ENCODE data around the gene BSCL2.
"Not testable (repeated sequence)": the region's sequence is repeated elsewhere in the genome, so short reads cannot be mapped to it uniquely, and the experiment has no call there.

BSCL2 gene

DNA sequence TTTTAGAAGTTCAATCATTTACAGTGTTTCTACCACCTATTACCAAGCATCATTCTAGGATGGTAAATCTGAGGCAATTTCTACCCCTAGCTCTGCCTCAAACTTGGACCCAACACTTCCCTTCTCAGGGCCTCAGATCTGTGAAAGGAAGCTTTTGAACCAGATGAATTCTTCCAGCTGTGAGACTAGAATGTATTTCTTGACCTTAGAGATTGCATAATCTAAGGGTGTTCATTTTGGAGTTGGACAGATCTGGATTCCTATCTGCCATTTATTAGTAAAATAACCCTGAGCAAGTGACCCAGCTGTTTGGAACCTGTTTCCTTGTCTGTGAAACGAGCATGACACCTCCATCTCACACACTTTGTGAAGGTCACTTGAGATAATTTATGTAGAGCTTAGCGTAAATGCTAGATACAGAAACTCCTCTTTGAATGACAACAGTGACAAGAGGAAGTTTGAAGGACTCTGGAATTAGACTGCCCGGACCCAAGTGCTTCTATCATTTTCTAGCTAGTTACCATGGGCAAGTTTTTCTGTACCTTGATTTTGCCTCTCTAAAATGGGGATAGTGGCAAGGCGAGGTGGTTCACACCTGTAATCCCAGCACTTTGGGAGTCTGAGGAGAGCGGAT is 50.3 kb downstream of the BSCL2 start:
- no peak for DNase-seq (ENCODE audit: low read depth, low spot score)

- no peak for DNase-seq (ENCODE audit: low read depth, low spot score)
These were observed 52.9 kb downstream of the BSCL2 start for GRCh38 chr11:62654297-62654696.

DNA sequence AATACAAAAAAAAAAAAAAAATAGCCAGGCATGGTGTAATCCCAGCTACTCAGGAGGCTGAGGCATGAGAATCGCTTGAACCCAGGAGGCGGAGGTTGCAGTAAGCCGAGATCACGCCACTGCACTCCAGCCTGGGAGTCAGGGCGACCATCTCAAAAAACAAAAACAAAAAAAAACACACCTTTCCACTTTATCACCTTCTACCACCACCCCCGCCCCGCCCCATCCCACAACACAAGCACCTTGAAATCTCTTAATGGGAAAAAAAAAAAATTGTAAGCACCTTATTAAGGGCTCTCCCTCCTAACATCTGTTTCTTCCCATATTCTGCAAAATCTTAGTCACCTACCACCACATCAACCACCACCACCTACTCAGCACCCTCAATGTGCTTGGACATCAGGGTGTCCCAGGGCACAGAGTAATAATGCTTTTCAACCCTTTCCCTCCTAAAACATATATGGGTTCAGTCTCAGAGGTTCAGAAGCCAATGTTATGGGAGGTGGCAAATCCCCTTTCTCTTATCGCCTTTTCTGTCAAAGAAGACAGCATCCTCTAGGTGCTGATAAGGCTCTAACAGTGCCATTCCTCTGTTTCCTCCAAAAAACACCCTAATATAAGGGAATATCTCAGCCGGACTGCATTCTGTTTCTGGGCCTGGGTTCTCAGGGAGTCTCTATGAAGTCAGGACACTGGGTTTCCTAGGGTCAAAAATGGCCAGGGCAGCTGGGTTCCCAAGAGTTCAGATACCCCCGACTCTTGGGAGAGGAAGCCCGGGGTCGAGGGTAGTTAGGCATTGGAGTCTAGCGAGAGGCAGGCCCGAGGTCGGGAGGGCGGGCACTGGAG is 54.8 kb downstream of the BSCL2 start:
- no peak for DNase-seq (ENCODE audit: low read depth, low spot score)

DNA sequence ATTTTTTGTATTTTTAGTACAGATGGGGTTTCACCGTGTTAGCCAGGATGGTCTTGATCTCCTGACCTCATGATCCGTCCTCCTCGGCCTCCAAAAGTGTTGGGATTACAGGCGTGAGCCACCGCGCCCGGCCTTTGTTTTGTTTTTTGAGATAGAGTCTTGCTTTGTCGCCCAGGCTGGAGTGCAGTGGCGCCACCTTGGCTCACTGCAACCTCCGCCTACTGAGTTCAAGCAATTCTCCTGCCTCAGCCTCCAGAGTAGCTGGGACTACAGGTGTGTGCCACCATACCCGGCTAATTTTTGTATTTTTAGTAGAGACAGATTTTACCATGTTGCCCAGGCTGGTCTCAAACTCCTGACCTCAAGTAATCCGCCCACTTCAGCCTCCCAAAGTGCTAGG is 56.9 kb downstream of the BSCL2 start:
- not testable (repeated sequence) for DNase-seq (ENCODE audit: low read depth, low spot score)

DNA sequence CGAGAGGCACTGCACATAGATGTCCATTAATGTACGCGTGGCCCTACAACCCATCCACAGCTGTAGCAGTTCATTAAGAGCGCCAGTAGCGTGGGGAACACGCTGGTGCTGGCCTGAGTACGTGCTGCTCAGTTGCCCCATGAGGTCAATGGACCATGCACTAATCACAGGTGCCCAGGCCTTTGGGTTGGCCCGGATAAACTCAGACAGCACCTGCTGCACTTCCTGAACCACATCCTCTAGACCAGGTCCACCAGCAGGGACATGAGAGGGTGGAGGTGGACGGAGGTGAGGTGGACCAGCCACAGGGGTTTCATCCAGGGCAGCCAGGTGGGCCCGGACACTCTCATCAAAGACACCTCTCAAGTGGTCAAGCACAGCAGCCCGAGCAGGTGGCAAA is 57.7 kb downstream of the BSCL2 start:
- no peak for DNase-seq (ENCODE audit: low read depth, low spot score)

DNA sequence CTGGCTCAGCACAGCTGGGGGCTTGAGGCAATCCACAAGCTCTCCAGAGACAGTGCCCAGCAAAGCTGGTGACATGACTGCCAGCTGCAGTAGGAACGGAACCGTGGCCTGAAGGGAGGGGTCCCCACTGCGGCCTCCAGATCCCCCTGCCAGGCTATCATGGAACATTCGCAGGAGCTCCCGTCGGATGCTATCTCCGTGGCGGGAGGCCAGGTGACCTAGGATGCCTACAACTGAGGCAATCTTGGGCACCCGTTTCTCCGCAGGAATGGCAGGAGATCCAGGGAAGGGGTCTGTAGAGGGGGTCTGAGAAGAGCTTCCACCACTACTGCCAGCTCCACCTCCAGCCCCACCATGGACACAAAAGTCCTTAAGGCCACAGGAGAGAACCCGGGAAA is 58.3 kb downstream of the BSCL2 start:
- no peak for DNase-seq (ENCODE audit: low read depth, low spot score)

- no peak for DNase-seq (ENCODE audit: low read depth, low spot score)
These were observed 58.8 kb downstream of the BSCL2 start for GRCh38 chr11:62648185-62648966.

- no peak for DNase-seq (ENCODE audit: low read depth, low spot score)
These were observed 59.6 kb downstream of the BSCL2 start for GRCh38 chr11:62647609-62648005.

DNA sequence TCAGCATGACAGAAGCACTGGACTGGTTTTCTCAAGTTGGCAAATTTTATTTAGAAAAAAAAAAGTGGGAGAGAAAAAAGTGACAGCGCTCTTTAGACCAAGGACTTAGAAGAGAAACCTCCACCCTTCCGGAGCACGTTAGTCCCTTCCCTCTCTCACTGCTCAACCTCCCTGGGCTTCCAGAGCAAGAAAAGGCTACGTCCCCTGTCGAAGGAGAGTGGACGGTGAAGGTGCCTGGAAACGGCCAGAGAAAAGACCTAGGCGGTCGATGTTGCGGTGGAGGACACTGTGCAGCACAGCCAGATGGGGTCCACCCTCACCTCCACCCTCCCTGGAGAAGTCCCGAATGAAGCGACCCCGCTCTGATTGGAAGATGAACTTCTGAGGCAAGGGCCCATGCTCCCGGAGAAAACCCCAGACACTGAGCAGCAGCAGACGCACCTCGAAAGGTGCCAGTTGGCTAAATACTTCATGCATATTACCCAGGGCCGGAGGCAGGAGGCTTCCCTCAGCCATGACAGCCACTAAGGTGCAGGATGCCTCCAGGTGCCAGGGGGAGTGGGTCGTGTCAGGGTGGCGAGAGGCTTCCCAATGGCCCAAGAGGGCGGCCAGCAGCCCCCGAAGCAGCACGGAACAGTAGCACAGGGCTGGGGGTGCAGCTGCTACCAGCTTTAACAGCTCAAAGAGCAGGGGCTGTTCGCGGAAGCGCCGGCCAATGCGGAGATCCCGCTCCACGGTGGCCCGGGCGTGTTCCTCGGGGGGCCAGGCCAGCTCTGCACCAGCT is 60.2 kb downstream of the BSCL2 start:
- no peak for DNase-seq (ENCODE audit: low read depth, low spot score)

- DNase-seq (ENCODE audit: low read depth, low spot score) = peak; percentile 99
These were observed 61.0 kb downstream of the BSCL2 start, which contains the start of gene GANAB for GRCh38 chr11:62645946-62646824. GANAB (minus strand) TSS chr11:62646613; CDS start chr11:62646599, 14 bp downstream.

GRCh38 chr11:62645671-62645945 is 61.6 kb downstream of the BSCL2 start:
- DNase-seq (ENCODE audit: low read depth, low spot score) = no peak

DNA sequence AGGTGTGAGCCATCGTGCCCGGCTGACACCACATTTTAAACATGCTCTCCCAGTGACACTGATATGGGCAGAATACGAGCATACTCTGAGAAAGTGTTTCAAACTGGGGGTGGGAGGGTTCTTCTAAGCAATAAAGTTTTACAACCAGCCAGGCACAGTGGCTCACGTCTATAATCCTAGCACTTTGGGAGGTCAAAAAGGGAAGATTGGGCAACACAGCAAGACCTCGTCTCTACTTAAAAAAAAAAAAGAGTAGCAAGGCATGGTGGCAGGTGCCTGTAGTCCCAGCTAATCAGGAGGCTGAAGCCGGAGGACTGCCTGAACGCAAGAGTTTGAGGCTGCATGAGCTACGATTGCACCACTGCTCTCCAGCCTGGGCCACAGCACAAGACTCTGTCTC is 63.0 kb downstream of the BSCL2 start:
- no peak for DNase-seq (ENCODE audit: low read depth, low spot score)

Data from activated CD4-positive, CD25-positive, alpha-beta regulatory T cell treated with anti-CD3 and anti-CD28 coated beads, Interleukin-2, amount 50 U/mL, for 16 hours (primary cell).